Measurements from ENCODE around the gene SLC34A3.
A peak's percentile ranks its signal among the peaks of the same experiment; 100 is the strongest.

Gene SLC34A3

DNA sequence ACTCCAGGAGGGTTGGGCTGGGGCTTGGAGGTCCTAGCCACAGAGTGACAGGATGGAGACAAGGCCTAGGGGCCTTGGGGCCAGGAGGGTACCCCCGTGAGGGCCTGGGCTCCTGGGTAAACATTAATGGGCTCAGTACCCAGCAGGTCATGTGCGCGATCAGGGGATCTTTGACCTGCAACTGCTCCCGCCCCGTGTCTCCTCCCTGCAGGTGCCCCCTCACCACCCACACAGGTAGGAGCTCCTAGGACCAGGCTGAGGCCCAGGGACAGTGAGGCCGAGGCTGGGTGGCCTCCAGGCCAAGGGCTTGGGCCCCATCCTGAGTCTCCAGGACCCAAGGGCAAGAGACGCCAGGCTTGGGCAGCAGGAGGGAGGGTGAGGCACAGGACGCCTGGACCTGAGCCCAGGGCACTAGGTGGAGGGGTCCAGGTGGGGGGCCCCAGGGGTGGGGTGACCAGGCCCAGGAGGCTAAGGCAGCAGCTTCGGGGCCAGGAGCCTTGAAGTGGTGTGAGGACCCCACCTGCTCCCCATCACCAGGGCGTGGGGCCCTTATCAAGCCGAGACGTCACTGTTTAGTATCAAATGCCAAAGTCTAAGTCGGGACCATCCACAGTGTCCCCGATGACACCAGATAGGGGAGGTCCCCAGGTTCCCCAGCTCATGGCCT lies at the start of gene SLC34A3:
TSS of gene SLC34A3 (plus strand) at position 197 of the 667 bp plus-strand sequence. CDS start 802 bp downstream, outside the sequence.
- intact Hi-C loops (cut with DNase I) = no loop called here
- no peak for DNase-seq

DNA sequence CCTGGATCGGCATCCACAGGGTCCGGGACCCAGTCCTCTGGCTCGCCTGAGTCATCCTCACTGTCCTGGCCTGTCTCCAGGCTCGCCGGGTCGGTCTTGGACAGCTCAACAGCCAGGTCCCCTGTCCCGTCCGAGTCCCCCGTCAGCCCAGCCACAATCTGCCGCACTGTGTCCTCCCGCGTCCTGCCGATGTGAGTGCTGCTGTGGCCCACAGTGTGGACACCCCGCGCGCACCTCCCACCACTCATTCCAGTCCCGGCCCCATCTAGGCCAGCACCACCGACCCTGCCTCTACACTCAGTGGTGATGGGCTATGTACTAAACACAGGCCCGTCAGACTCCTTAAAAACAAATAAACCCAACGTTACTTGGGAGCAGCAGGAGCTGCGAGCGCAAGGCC lies 49.0 kb upstream of the SLC34A3 start:
- no peak for DNase-seq
- intact Hi-C loops (cut with DNase I) = no loop called here

DNA sequence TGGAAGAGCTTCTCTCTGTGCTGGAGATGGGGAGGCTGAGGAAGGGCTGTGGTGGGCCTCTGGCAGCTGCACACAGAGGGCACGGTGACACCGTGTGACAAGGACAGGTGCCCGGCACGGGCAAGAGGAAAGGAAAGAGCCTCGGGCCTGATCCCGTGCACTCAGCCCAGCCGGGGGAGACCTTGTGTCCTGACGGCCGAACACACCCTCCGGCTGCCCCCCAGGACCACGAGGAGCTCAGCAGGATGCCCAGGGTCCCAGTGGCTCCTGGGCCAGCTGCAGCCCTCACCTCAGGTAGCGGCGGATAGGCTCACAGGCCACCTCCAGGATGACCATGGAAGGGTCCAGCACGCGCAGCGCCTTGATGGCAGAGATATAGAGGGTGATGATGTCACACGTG lies 47.9 kb upstream of the SLC34A3 start:
- intact Hi-C loops (cut with DNase I) = no loop called here

DNA sequence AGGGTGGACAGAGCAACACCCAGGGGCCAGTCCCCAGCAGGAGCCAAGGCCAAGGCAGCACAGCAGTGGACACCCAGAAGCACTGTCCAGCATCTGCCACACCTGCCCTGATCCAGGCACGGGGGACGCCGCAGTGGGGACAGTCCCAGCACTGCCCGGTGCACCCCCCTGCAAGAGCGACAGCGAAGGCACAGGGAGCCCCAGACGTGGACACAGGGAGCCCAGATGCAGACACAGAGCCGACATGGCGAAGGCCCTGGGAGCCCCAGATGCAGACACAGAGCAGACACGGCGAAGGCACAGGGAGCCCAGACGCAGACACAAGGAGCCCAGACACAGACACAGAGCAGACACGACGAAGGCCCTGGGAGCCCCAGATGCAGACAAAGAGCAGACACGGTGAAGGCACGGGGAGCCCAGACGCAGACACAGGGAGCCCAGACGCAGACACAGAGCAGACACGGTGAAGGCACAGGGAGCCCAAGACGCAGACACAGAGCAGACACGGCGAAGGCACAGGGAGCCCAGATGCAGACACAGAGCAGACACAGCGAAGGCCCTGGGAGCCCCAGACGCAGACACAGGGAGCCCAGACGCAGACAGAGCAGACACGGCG lies 46.6 kb upstream of the SLC34A3 start:
- intact Hi-C loops (cut with DNase I) = no loop called here
- no peak for DNase-seq

More for the DNA sequence above, 47.9 kb upstream of the SLC34A3 start:
- DNase-seq = no peak

DNA sequence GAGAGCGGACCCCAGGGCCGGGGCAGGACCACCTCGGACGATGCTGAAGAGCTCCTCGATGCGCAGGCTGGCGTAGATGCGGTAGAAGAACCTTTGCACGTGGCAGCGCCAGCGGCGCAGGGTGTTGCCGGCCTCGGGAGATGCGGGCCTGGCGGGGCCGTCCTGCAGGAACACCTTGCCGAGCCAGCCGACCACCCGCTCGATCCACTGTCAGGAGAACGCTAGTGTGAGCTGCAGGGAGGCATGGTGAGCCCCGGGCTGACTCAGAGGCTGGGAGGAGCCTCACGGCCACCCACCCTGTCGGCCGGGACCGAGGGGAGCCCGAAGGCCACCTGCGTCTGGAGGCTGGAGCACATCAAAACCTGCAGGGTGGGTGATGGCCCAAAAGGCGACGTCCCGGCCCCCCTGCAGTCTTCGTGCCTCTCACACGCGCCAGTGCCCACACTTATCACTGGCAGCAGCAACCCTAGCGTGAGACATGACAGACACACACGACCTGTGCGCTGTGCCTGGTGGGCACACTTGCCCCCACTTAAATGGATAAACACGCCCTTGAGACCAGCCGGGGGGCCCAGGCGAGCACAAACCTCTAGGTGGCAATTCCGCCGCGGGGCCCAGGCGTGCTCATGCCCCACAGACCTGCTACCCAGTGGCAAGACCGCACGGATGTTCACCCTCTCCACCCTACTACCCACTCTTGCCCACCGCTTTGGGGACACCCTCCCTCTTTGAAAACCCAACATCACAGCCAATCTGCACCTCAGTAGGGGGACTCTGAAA lies 45.6 kb upstream of the SLC34A3 start:
- DNase-seq = no peak
- intact Hi-C loops (cut with DNase I) = loop anchor here (5.0 kb wide), 1 partner anchor 52 kb away; no protein-coding TSS in a partner anchor

DNA sequence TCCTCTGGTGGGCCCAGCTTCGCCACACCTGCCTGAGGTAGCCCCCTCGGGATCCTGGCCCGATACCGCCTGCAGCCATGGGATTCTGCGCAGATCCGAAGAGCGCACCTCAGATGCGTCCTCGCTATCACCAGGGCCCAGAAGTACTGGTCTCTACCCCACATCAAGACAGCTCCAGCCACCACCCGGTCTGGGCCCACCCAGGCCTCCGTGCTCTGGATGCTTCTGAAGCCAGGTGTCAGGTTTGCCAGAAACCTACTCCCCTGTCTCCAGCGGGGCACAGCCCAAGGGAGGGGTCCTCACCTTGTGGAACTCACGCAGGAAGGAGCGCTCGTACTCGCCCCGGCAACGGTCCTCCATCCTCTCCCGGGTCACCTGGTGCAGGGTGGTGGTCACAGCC lies 44.8 kb upstream of the SLC34A3 start:
- DNase-seq = no peak
- intact Hi-C loops (cut with DNase I) = loop anchor here (5.0 kb wide), 1 partner anchor 51 kb away; no protein-coding TSS in a partner anchor

DNA sequence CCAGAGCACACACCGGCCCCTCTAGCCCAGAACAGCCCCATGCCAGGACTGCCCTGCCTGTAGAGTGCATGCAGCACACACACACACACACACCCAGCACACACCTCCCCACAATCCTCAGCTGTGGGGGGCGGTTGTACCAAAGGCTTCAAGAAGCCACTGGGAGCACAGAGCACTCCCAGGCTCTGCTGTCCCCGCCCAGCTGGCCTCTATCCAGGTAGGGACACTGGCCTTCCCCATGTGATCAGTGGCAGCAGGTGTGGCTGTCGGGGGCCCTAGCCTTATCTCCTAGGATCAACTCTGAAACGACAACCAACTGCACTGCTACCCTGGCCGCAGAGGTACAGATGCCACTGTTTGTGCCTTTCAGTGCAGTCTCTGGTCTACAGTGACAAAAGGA lies 44.3 kb upstream of the SLC34A3 start:
- DNase-seq = no peak
- intact Hi-C loops (cut with DNase I) = loop anchor here (5.0 kb wide), 1 partner anchor 51 kb away; no protein-coding TSS in a partner anchor

DNA sequence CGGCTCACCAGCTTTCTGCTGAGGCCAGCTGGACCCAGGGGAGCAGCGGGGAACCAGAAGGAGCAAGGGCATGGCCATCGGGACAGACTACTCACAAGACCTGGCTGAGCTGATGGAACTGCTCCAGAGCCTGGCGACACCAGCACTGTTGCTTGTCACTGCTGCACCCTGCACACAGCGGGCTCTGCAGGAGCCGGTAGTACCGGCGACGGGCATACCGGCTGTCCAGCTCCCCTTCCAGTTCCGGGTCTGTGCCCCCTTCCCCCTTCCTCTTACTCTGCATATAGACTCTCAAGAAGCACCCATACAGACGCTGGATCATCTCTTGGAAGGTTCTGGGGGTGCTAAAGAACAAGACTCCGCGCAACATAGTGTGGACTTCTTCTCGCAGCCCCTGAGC lies 43.3 kb upstream of the SLC34A3 start:
- intact Hi-C loops (cut with DNase I) = loop anchor here (5.0 kb wide), 1 partner anchor 50 kb away; no protein-coding TSS in a partner anchor
- no peak for DNase-seq

DNA sequence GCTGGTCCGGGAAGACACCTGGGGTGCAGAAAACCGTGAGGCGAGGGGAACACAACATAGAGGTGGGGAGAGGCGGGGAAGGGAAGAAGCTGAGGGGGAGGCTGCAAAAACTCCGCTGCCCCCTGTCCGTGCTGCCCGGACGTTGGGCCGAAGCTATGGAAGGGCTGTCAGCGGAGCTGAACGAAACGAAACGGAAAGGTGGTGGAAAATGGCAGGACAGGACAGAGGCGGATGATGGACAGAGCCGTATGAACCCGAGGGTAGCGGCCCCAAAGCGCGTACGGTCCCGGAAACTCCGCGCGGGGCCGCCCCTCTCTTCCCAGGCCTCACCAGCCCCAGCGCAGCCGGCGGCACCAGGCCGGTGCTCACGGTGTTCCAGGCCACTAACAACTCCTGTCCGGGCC lies 42.6 kb upstream of the SLC34A3 start:
- DNase-seq = no peak
- intact Hi-C loops (cut with DNase I) = loop anchor here (1.0 to 5.0 kb wide), 3 partner anchors 17 to 49 kb away; partner anchors contain the start of genes NDOR1, RNF208 and TMEM203

DNA sequence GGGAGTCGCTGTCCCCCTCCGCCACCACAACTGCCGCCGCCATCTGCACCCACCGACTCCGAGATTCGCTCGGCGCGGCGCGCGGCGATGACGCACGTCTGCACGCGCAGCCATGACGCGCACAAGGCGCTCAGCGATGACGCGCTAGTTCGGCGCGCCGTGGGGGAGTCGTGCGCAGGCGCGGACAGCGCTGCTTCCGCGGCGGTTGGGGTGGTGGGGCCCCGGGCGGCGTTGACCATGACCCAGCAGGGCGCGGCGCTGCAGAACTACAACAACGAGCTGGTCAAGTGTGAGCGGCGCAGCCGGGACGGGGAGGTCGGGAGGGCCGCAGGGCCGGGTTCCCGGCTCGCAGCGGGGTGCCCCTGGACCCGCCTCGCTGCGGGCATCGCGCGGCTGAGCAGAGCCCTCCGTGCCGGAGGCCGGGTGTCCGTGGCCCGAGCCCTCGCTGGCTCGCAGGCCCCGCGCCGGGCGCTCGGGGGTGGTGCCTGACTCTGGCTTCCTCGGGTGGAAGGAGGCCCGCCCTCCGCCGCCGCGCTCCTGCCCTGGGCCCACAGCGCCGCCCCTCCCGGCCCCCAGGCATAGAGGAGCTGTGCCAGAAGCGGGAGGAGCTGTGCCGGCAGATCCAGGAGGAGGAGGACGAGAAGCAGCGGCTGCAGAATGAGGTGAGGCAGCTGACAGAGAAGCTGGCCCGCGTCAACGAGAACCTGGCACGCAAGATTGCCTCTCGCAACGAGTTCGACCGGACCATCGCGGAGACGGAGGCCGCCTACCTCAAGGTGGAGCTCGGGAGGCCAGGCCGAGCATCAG lies 42.0 kb upstream of the SLC34A3 start, which contains the start of the genes ANAPC2 and SSNA1:
TSS of gene ANAPC2 (minus strand) at position 71 of the 807 bp plus-strand sequence. CDS start at position 43, 28 bp downstream.
TSS of gene SSNA1 (plus strand) at position 187 of the 807 bp plus-strand sequence. CDS start at position 238, 51 bp downstream.
- intact Hi-C loops (cut with DNase I) = loop anchor here (1.0 to 5.0 kb wide), 3 partner anchors 17 to 49 kb away; partner anchors contain the start of genes NDOR1, RNF208 and TMEM203
- peak; percentile 85 to 98 (median 90) for DNase-seq

DNA sequence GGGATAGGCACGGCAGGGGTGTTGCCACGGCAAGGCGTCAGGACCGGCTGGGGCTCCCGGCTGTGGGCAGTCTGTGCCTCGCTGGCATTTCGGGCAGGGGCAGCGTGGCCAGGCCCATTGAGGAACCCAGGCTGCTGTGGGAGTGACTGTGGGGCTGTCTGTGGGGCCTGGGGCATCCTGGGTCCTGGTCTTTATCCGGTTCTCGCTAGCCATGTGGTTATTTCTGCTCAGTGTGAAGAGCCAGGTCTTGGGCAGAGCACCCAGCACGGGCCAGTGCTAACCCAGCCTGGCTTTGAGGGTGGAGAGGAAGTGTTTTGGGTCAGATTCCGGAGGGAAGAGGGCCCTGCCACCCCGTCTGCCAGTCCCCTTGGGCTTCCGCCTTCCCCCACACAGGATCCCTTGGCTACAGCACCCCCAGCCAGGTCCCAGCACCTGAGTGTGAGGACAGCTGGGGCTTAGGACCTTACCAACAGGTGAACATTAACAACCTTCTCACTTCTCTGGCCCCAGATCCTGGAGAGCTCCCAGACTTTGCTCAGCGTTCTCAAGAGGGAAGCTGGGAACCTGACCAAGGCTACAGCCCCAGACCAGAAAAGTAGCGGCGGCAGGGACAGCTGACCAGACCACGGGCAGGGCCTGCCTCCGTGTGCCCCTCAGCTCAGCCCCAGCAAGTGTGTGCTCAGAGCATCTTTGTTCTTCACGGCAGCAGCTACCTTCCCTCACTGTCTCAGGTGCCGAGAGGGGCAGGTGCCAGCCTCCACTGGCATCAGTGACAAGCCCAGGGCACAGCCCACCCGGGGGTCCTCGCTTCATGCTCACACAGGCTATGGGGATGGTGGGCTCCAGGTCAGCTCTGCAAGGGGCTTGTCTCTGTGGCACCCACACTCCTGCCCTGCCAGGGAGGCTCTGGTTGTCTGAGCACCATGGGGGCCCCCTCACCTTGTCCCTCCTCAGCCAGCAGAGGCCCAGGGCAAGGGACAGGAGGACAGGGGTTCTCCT lies 41.1 kb upstream of the SLC34A3 start:
- intact Hi-C loops (cut with DNase I) = loop anchor here (2.0 to 5.0 kb wide), 2 partner anchors 33 to 48 kb away; partner anchors contain the start of gene RNF208
- no peak for DNase-seq

DNA sequence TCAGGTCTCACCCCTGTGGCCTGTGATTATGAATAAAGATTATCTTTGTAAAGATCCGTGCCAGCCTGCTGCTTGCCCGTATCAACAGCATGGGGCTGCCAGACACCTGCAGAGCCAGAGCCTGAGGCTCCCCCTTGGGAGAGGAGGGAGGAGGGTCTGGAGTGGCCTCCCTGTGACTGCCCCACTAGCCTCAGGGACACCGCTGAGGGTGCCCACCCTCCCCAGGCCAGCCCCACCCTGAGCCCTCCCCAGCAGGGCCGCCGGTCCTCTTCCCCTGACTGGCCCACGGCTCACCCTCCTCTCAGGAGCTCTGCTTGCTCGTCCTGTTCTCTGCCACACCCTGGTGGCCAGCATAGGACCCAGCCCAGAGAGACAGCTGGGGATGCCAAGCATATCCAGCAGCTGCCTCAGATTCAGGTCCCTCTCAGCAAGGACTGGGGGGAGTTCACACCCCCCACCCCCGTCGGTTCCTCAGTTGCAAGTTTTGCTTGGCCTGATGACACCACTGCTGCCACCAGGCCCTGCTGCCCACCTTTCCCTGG lies 40.3 kb upstream of the SLC34A3 start:
- no peak for DNase-seq
- intact Hi-C loops (cut with DNase I) = no loop called here

DNA sequence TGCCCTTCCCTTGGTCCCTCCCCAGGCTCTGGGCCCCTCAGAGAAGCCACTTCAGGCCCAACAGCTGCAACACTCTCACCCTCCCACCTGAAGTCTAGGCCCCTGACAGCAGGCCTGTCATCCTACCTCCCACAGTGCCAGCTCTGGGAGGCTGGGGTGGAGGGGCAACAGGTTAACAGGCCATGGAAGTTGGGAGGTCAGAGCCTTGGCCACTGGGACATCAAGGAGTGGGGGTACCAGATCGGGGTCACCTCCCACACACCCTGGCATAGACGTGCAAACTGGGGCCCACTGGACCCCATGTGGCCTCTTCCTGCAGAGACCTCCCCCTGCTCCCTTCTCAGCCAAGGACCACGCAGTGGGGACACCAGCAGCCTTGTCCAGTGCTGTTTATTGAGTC lies 39.5 kb upstream of the SLC34A3 start:
- DNase-seq = no peak
- intact Hi-C loops (cut with DNase I) = no loop called here

DNA sequence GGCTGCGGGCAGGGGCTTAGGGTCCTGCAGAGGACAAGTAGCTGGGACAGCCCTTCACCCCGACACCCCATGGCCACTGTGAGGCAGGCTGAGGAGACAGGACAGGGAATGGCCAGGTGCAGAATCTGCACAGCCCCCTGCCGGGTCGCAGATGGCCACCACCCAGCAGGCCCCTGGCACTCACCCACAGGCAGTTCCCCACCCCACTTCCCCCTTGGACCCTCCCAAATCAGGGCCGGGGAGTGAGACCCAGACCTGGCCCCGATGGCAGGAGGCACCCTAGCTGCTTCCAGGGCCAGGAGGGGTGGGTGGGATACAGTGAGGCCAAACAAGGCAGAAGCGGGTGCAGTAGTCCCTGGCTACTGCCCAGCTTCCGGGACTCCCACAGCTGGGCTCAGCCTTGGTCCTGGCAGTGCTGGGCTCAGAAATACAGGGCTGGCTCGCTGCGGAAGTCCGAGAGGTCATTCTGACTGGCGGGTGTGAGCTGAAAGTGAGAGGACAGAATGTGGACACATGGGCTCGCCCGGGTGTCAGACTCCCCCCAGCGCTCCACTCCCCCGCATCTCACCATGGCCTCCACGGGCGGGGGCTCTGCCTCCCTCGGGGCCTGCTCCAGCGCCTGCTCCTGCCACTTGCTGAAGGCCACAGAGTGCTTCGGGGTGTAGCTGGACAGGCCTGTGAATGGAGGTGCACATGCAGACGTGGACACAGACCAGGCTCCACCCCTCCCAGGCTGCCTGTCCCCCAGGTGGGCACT lies 38.8 kb upstream of the SLC34A3 start:
- intact Hi-C loops (cut with DNase I) = no loop called here
- peak in 9 of 10 donors; percentile 49 to 96 (median 68) for DNase-seq

DNA sequence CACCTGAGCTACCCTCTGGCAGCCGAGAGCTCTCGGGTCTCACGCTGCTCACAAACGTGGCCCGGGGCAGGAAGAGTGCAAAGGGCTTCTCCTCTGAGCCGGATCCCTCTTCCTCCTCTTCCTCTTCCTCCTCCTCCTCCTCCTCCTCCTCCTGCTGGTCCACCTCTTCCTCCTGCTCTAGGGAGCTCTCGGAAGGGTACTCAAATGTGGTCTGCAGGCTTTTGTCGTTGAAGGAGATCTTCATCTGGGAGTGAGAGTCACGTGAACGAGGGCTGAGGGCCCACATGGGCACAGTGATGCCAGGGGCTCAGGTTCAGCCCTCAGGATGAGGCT lies 38.3 kb upstream of the SLC34A3 start:
- intact Hi-C loops (cut with DNase I) = no loop called here
- DNase-seq = no peak

DNA sequence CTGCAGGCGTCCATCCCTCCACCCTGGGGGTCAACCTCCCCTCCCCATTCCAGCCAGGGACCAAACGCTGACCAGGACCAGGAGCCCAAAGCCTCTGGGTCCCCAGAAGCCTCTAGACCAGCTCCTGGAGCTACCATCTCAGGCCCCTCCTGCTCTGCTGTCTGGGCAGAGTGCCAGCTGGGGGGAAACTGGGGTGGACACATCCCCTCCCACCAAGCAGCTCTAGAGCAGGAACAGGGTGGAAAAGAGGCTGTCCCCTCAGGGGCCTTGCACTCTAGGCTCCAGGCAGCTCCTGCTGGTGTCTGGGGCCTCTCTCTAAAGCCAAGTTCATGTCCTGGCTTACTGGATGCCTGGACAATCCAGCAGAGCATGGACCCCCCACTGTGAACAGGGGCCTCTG lies 37.8 kb upstream of the SLC34A3 start:
- no peak for DNase-seq
- intact Hi-C loops (cut with DNase I) = no loop called here

DNA sequence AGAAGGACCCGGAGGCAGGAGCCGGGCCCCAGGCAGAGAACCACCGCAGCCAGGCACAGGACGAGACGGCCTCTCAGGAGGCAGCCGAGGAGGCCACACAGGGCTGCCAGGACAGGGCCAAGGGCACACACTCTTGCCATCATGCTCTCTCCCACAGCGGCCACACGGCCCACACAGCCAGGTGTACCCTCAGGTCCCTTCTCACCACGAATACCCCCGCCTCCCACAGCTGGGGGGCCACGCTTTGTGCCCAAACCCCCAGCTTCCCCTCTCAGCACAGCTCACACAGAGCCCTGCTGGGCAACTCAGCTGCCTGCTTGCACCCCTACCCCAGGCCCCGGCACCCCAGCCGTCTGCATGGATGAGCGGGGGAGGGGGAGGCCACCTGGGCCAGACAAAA lies 36.9 kb upstream of the SLC34A3 start:
- DNase-seq = peak in 1 of 10 donors; percentile 84
- intact Hi-C loops (cut with DNase I) = no loop called here

DNA sequence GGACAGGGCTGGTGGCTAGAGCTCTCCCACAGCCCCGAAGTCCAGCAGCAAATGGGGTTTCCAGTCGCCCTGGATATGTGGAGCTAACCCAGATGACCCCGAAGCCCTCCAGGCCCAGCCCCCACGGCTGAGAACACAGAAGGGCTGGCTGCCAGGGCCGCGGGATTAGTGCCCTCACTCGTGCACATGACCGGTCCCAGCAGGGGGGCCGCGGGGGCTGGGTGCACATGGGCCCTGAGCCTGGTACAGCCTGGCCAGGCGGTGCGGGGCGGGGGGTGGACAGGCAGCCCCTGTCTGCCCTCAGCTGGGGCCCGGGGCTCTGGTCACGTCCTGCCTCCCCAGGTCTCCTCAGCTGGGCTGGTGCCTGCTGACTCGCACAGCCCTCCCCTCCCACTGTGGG lies 36.3 kb upstream of the SLC34A3 start:
- DNase-seq = peak; percentile 82 to 99 (median 93)
- intact Hi-C loops (cut with DNase I) = no loop called here
